Gastroesophageal sphincter (tissue), 2 donors: ENCODE results near the gene GJA9.

Experiments
- POLR2A ChIP-seq, 2 donors: fragments of 450-650 bp; IDR thresholded peaks; one replicate each; pipeline ENCODE4 v1.6.1; 2017; ENCODE audit warnings: antibody characterized with exemption in 2 of 2, mild to moderate bottlenecking in 2 of 2, moderate library complexity in 1 of 2
- POLR2AphosphoS5 ChIP-seq: sonication (generic); formaldehyde crosslinking; IDR thresholded peaks from one replicate; pipeline ENCODE4 v1.6.1; 2017; ENCODE audit warnings: antibody characterized with exemption

- no peak for TF ChIP-seq POLR2AphosphoS5
- no peak for TF ChIP-seq POLR2A (IDR thresholded peaks at IDR 0.05)
Measured at GRCh38 chr1:38834221-38834782, 47.1 kb downstream of the GJA9 start.
